Neural crest cell (in vitro differentiated cells): ENCODE results near the gene KCNMA1. TPM values are rescaled to one million over a fixed set of nuclear protein-coding genes. Genes with fewer than 3 reads are reported as not detected.

Experiments used
- DNase-seq: peaks from one replicate; pipeline ENCODE4 v3.0.0; 2021; ENCODE audit warnings: low read depth, mixed read lengths, low spot score
- H3K27ac Mint-ChIP-seq: one replicate; pipeline ENCODE4 v1.8.0; 2021; ENCODE audit warnings: mild to moderate bottlenecking, mixed read lengths; ENCODE audit not compliant: unreplicated experiment
- H3K27me3 Mint-ChIP-seq: 2 replicates; pipeline ENCODE4 v1.8.0; 2021; ENCODE audit warnings: low read depth, mild to moderate bottlenecking, mixed read lengths
- H3K36me3 Mint-ChIP-seq: 2 replicates; pipeline ENCODE4 v1.8.0; 2021; ENCODE audit warnings: low read depth, mild to moderate bottlenecking, mixed read lengths
- H3K4me1 Mint-ChIP-seq: 2 replicates; pipeline ENCODE4 v1.8.0; 2021; ENCODE audit warnings: mixed read lengths
- H3K4me3 Mint-ChIP-seq: one replicate; pipeline ENCODE4 v1.8.0; 2021; ENCODE audit warnings: mild to moderate bottlenecking, mixed read lengths
- H3K9me3 Mint-ChIP-seq: 2 replicates; pipeline ENCODE4 v1.8.0; 2021; ENCODE audit warnings: mixed read lengths
- total RNA-seq: library from RNA; stranded (reverse); gene quantifications from 2 replicates; pipeline ENCODE4 v1.2.1, GENCODE V29; 2021
- TF ChIP-seq, protein P1 (sequence below): fragments of 200-600 bp; sonication (generic); conservative IDR thresholded peaks from 2 replicates; pipeline ENCODE4 v1.5.0; 2021; ENCODE audit warnings: antibody characterized with exemption, mild to moderate bottlenecking

KCNMA1 gene
- total RNA-seq, 1 donor from 2014 or later, result 1.7 TPM

GRCh38 chr10:76880931-76881330, 756.7 kb downstream of the KCNMA1 start:
- Mint-ChIP-seq H3K9me3 (no peaks in the 10 kb centered on the region), H3K4me1 (peaks cover 43% of the 10 kb centered on the region), H3K36me3 (no peaks in the 10 kb centered on the region), H3K27ac (no peak overlapping the region), H3K27me3 (no peaks in the 10 kb centered on the region), H3K4me3 (no peak overlapping the region)
- TF ChIP-seq, protein P1, sequence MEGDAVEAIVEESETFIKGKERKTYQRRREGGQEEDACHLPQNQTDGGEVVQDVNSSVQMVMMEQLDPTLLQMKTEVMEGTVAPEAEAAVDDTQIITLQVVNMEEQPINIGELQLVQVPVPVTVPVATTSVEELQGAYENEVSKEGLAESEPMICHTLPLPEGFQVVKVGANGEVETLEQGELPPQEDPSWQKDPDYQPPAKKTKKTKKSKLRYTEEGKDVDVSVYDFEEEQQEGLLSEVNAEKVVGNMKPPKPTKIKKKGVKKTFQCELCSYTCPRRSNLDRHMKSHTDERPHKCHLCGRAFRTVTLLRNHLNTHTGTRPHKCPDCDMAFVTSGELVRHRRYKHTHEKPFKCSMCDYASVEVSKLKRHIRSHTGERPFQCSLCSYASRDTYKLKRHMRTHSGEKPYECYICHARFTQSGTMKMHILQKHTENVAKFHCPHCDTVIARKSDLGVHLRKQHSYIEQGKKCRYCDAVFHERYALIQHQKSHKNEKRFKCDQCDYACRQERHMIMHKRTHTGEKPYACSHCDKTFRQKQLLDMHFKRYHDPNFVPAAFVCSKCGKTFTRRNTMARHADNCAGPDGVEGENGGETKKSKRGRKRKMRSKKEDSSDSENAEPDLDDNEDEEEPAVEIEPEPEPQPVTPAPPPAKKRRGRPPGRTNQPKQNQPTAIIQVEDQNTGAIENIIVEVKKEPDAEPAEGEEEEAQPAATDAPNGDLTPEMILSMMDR, result no peak
- no peak for DNase-seq

GRCh38 chr10:76879116-76879913, 758.3 kb downstream of the KCNMA1 start:
- DNase-seq, result no peak
- Mint-ChIP-seq H3K27ac (no peak overlapping the region), H3K27me3 (no peaks in the 10 kb centered on the region), H3K9me3 (no peaks in the 10 kb centered on the region), H3K4me3 (no peak overlapping the region), H3K4me1 (peaks cover 40% of the 10 kb centered on the region), H3K36me3 (no peaks in the 10 kb centered on the region)
- TF ChIP-seq, protein P1, result no peak

DNA sequence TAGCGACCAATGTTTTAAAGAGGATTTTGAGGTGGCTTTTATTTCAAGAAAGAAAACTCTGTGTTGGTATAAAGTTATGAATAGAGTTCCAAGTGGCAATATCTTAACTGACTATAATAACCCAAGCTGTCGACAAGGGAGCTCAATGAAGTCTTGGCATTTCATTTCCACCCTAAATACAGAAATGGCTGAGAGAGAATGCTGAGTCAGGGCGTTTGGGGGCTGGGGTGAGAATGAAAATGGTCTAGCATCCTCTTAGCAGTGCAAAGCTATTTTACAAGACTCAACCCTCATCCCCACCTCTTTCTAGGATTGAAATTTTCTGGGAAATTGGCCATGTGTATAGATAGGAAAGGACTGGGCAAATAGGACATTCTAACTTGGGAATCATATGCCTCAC, 759.1 kb downstream of the KCNMA1 start:
- Mint-ChIP-seq H3K27ac (no peak overlapping the region), H3K27me3 (no peaks in the 10 kb centered on the region), H3K36me3 (no peaks in the 10 kb centered on the region), H3K4me1 (peaks cover 40% of the 10 kb centered on the region), H3K9me3 (no peaks in the 10 kb centered on the region), H3K4me3 (no peak overlapping the region)
- TF ChIP-seq, protein P1, result no peak
- no peak for DNase-seq

- Mint-ChIP-seq H3K27ac (no peak overlapping the region), H3K27me3 (no peaks in the 10 kb centered on the region), H3K36me3 (no peaks in the 10 kb centered on the region), H3K4me3 (no peak overlapping the region), H3K9me3 (peaks cover 3% of the 10 kb centered on the region), H3K4me1 (peaks cover 11% of the 10 kb centered on the region)
- TF ChIP-seq, protein P1, result no peak
- DNase-seq, result no peak
Observed at GRCh38 chr10:76874896-76875295, 762.7 kb downstream of the KCNMA1 start.

GRCh38 chr10:76874176-76874575, 763.4 kb downstream of the KCNMA1 start:
- Mint-ChIP-seq H3K9me3 (peaks cover 3% of the 10 kb centered on the region), H3K27me3 (no peaks in the 10 kb centered on the region), H3K4me1 (peaks cover 3% of the 10 kb centered on the region), H3K27ac (no peak overlapping the region), H3K36me3 (no peaks in the 10 kb centered on the region), H3K4me3 (no peak overlapping the region)
- no peak for DNase-seq
- TF ChIP-seq, protein P1, result no peak
